Measurements from ENCODE around the gene CARD11. TPM values are rescaled to one million over a fixed set of nuclear protein-coding genes. Genes with fewer than 3 reads are reported as not detected.

CARD11 gene
- total RNA-seq, 1 experiment from 2014 or later, result 0.82 TPM

DNA sequence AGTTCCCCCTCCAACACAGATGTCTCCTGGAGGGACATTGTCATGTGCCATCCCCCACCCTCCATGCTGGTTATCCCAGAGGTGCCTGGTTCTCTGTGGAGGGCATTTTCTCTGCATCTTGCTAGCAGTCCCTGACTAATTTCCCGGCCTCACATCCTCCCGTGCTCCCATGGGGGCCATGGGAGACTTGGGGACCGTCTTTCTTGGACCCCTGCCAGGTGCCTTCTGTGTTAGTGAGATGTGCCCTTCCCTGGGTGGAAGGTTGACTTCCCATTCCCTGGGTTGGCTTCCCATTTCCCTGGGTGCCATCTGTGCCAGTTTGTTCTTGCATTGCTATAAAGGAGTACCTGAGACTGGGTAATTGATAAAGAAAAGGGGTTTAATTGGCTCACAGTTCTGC is 177.1 kb downstream of the CARD11 start:
- no peak for ATAC-seq

DNA sequence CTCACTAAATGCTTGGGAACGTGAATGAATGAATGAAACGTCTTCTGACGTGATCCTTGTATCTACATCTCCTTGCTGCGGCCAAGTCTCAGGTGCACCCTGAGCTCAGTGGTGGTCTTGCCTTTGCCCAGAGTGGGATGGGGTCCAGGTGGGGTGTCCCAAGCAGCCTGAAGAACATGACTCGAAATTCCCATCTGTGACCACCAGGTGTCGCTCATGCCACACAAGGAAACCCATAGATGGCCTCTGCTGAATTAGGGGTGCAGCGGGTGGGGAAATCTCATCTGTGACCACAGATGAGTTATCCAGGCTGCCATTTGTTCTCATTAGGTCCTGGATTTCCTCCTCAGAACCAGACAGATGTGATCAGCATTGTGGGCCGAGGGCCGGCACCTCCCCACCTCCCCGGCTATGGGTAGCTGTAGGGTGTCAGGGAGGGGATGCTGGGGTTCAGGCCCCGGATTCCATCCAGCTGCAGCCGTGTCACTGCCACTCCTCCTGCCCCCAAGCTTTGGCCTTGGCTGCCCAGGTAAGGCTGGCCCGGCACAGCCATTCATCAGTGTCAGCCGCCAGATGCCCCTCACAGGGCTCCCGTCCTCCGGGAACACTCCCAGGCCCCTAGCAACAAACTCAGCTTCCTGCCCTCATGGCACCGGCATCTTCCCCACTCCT is 178.5 kb downstream of the CARD11 start:
- Histone ChIP-seq H3K36me3 (ENCODE audit: control insufficient read depth, insufficient read depth, low read length) (no peaks in the 10 kb centered on the region), H3K27ac (ENCODE audit: low read length) (no peak overlapping the region; the same call in 1 of the 2 replicates), H3K9me3 (ENCODE audit: control insufficient read depth, insufficient read depth, low read depth, low read length) (no peaks in the 10 kb centered on the region), H3K4me3 (ENCODE audit: low read depth in 2 of 2, low read length in 2 of 2) (no peak overlapping the region), H3K27me3 (ENCODE audit: control insufficient read depth, insufficient read depth, low read length) (no peaks in the 10 kb centered on the region), H3K4me1 (ENCODE audit: control insufficient read depth, insufficient read depth, low read length) (peaks cover 35% of the 10 kb centered on the region)
- ChIA-PET CTCF (interaction anchor here (0.6 to 1.6 kb wide), 4 partner anchors 17 to 437 kb away, joined by 3 to 5 read pairs (median 3); no protein-coding TSS in a partner anchor), POLR2A (interaction anchor here (0.6 kb wide), 1 partner anchor 1022 kb away, joined by 3 read pairs; no protein-coding TSS in a partner anchor)
- TF ChIP-seq, protein P1, sequence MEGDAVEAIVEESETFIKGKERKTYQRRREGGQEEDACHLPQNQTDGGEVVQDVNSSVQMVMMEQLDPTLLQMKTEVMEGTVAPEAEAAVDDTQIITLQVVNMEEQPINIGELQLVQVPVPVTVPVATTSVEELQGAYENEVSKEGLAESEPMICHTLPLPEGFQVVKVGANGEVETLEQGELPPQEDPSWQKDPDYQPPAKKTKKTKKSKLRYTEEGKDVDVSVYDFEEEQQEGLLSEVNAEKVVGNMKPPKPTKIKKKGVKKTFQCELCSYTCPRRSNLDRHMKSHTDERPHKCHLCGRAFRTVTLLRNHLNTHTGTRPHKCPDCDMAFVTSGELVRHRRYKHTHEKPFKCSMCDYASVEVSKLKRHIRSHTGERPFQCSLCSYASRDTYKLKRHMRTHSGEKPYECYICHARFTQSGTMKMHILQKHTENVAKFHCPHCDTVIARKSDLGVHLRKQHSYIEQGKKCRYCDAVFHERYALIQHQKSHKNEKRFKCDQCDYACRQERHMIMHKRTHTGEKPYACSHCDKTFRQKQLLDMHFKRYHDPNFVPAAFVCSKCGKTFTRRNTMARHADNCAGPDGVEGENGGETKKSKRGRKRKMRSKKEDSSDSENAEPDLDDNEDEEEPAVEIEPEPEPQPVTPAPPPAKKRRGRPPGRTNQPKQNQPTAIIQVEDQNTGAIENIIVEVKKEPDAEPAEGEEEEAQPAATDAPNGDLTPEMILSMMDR (IDR thresholded peaks at IDR 0.05), result peak; percentile 99
- TF ChIP-seq POLR2AphosphoS5 (IDR thresholded peaks at IDR 0.05; ENCODE audit: low read depth, low read length), result no peak
- BruUV-seq (replicated peaks), result no TSS peak
- ATAC-seq (no peak), DNase-seq (ENCODE audit: low read depth, low spot score) (peak; percentile 65)
- intact Hi-C loops (cut with micrococcal nuclease; ENCODE audit: unreplicated experiment) (loop anchor here (5.0 kb wide), 1 partner anchor 292 kb away; no protein-coding TSS in a partner anchor), in situ Hi-C loops (cut with HindIII; ENCODE audit: low pct_unique_long_range_greater_than_20kb, low sequenced_read_pairs) (no loop called here)

More for the DNA sequence above, 177.1 kb downstream of the CARD11 start:
- ChIA-PET CTCF (interaction anchor here (1.6 kb wide), 1 partner anchor 436 kb away, joined by 3 read pairs; no protein-coding TSS in a partner anchor), POLR2A (no interaction called here)
- no peaks in the 10 kb centered on the region for H3K9me3 ChIP-seq (ENCODE audit: control insufficient read depth, insufficient read depth, low read depth, low read length)
- no TSS peak for BruUV-seq (replicated peaks)
- H3K27ac ChIP-seq (ENCODE audit: low read length), result no peak overlapping the region
- intact Hi-C loops (cut with micrococcal nuclease; ENCODE audit: unreplicated experiment) (loop anchor here (5.0 kb wide), 1 partner anchor 291 kb away; no protein-coding TSS in a partner anchor), in situ Hi-C loops (cut with HindIII; ENCODE audit: low pct_unique_long_range_greater_than_20kb, low sequenced_read_pairs) (no loop called here)
- peaks cover 27% of the 10 kb centered on the region for H3K4me1 ChIP-seq (ENCODE audit: control insufficient read depth, insufficient read depth, low read length)
- H3K4me3 ChIP-seq (ENCODE audit: low read depth in 2 of 2, low read length in 2 of 2), result no peak overlapping the region
- H3K27me3 ChIP-seq (ENCODE audit: control insufficient read depth, insufficient read depth, low read length), result no peaks in the 10 kb centered on the region
- no peak for DNase-seq (ENCODE audit: low read depth, low spot score)
- TF ChIP-seq, protein P1 (IDR thresholded peaks at IDR 0.05), result no peak
- TF ChIP-seq SIN3A (IDR thresholded peaks at IDR 0.05; ENCODE audit: borderline replicate concordance, insufficient read depth, low read depth, low read length) (no peak), POLR2AphosphoS5 (IDR thresholded peaks at IDR 0.05; ENCODE audit: low read depth, low read length) (no peak), TCF7L2 (IDR thresholded peaks at IDR 0.05; ENCODE audit: low read depth, low read length) (no peak)
- TF ChIP-seq, protein P2, sequence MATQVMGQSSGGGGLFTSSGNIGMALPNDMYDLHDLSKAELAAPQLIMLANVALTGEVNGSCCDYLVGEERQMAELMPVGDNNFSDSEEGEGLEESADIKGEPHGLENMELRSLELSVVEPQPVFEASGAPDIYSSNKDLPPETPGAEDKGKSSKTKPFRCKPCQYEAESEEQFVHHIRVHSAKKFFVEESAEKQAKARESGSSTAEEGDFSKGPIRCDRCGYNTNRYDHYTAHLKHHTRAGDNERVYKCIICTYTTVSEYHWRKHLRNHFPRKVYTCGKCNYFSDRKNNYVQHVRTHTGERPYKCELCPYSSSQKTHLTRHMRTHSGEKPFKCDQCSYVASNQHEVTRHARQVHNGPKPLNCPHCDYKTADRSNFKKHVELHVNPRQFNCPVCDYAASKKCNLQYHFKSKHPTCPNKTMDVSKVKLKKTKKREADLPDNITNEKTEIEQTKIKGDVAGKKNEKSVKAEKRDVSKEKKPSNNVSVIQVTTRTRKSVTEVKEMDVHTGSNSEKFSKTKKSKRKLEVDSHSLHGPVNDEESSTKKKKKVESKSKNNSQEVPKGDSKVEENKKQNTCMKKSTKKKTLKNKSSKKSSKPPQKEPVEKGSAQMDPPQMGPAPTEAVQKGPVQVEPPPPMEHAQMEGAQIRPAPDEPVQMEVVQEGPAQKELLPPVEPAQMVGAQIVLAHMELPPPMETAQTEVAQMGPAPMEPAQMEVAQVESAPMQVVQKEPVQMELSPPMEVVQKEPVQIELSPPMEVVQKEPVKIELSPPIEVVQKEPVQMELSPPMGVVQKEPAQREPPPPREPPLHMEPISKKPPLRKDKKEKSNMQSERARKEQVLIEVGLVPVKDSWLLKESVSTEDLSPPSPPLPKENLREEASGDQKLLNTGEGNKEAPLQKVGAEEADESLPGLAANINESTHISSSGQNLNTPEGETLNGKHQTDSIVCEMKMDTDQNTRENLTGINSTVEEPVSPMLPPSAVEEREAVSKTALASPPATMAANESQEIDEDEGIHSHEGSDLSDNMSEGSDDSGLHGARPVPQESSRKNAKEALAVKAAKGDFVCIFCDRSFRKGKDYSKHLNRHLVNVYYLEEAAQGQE (IDR thresholded peaks at IDR 0.05; ENCODE audit: insufficient read depth in 1 of 2, low read depth in 2 of 2, low read length in 1 of 2), result no peak
- H3K36me3 ChIP-seq (ENCODE audit: control insufficient read depth, insufficient read depth, low read length), result no peaks in the 10 kb centered on the region
